ENCODE data around the gene IL3RA.

- no peak for TF ChIP-seq POLR2AphosphoS5 (IDR thresholded peaks at IDR 0.05; ENCODE audit: low read depth, low read length)
- TF ChIP-seq POLR2A (IDR thresholded peaks at IDR 0.05; ENCODE audit: low read depth, low read length) = no peak
These were observed 74.7 kb downstream of the IL3RA start for GRCh38 chrX:1411326-1411725.

All from GM12892 (cell line).